ENCODE measurements around the gene TEKT5.
"Not testable (repeated sequence)": the region's sequence is repeated elsewhere in the genome, so short reads cannot be mapped to it uniquely, and the experiment has no call there.

Gene TEKT5

DNA sequence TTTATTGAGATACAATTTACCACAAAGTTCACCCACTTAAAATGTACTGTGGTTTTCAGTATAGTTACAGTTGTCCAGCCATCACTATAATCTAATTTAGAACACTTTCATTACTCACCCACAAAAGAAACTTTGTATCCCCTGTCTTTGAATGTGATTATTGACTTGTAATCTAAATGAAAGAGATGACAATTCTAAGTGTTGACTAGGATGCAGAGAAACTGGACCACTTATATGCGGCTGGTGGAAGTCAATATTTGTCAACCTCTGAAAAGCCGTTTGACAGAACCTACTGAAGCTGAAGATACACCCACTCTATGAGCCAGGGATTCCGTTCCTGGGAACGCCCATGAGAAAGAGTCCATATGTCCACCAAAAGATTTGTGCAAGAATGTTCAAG, 36.8 kb downstream of the TEKT5 start:
- DNase-seq: no peak

GRCh38 chr16:10656618-10657017, 38.1 kb downstream of the TEKT5 start:
- DNase-seq: no peak

- DNase-seq: no peak
These were observed 39.2 kb downstream of the TEKT5 start for GRCh38 chr16:10655415-10655977.

- no peak for DNase-seq
These were observed 39.9 kb downstream of the TEKT5 start for GRCh38 chr16:10654592-10655414.

DNA sequence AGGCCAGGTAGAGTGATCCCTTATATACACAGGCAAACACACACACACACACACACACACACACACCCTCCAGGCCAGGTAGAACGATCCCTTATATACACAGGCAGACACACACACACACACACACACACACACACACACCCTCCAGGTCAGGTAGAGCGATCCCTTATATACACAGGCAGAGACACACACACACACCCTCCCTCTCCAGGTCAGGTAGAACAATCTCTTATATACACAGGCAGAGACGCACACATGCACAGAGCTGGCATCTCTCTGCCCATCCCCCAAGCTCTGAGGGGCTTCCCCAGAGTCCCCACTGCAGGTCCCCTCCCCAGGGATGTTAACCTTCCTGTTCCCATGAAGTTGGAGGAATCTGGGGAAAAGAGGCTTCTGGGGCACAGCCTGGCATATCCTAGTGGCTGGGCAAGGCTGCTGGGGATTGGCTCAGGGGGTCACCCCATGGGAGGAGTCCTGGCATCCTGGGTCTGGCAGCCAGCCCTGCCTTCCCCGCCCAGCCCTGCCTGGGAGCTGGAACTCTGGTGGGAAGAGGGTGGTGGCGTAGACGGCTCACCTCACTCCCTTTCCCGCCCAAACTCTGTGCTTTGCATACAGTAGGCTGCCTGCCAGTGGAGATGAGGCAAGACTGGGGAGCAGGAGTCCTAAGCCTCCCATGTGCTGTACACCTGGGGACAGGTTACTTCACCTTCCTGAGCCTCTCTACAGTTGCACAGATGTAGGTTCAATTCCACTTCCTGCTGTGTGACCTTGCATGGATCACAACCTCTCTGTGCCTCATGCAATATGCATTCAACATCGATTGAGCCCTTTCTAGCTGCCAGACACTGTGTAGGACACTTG, 41.8 kb downstream of the TEKT5 start:
- no peak for DNase-seq

DNA sequence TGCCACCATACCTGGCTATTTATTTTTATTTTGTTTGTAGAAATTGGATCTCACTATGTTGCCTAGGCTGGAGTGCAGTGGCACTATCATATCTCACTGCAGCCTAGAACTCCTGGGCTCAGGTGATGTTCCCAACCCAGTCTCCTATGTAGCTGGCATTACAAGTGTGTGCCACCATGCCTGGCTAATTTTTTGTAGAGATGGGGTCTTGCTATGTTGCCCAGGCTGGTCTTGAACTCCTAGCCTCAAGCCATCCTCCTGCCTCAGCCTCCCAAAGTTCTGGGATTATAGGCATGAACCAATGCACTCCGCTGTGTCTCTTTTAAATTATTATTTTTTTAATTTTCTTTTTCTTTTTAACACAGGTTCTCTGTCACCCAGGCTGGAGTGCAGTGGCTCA, 45.6 kb downstream of the TEKT5 start:
- not testable (repeated sequence) for DNase-seq

DNA sequence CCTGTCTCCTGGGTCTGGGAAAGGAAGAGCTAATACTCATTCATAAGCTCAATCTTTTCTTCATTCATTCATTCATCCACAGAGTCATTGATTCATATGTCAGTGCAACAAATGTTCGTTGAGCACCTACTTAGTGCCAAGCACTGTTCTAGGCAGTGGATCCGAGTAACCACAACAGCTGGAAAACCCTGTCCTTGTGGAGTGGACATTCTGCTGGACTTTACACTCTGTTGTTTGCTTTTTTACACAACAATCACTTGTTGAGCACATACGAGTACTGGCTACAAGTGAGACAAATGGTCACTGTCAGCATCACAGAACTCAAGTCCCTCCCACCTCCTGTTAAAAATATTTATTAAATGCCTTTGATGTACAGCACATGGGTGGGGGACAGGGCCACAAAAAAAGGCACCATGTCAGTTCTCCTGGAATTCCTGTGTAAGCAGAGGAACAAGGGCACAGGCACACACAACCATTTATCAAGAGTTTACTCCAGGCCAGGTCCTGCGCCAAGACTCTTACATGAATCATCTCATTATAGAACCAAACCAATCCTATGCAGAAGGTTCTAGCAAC, 46.9 kb downstream of the TEKT5 start:
- no peak for DNase-seq

GRCh38 chr16:10647264-10647720, 47.4 kb downstream of the TEKT5 start:
- DNase-seq: no peak

GRCh38 chr16:10646581-10647263, 48.0 kb downstream of the TEKT5 start:
- no peak for DNase-seq

DNA sequence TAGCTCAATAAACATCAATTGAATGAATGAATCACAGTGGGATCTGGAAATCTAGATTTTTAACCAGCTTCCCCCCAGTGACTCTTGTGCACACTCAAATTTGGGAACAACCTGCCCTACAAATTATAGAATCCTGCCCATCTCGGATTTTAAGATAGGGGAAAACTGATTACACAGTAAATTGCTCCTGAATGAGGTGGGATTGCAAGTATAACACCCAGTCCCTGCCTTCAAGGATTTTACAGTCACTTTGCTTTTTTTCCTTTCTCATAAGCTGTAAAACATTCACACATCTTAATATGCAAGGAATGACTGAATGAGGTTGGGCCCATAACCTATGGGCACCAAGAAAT, 48.5 kb downstream of the TEKT5 start:
- no peak for DNase-seq

DNA sequence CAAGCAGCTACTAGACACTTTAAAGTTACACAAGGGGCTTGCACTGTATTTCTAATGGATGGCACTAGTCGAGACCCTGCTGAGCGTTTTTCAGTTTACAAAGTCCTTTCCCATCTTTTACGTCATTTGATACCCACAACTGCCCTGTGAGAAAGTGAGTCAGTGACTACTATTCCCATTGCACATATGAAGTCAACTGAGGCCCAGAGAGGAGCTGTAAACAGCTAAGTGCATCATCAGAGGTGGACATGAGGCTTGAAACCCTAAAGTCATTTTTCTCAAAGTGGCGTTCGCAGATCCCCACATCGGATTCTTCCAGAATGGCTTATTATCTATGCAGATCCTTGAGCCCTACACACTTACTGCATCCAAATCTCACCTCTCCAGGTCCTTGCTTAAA, 50.6 kb downstream of the TEKT5 start:
- no peak for DNase-seq

GRCh38 chr16:10642964-10643363, 51.8 kb downstream of the TEKT5 start:
- no peak for DNase-seq

DNA sequence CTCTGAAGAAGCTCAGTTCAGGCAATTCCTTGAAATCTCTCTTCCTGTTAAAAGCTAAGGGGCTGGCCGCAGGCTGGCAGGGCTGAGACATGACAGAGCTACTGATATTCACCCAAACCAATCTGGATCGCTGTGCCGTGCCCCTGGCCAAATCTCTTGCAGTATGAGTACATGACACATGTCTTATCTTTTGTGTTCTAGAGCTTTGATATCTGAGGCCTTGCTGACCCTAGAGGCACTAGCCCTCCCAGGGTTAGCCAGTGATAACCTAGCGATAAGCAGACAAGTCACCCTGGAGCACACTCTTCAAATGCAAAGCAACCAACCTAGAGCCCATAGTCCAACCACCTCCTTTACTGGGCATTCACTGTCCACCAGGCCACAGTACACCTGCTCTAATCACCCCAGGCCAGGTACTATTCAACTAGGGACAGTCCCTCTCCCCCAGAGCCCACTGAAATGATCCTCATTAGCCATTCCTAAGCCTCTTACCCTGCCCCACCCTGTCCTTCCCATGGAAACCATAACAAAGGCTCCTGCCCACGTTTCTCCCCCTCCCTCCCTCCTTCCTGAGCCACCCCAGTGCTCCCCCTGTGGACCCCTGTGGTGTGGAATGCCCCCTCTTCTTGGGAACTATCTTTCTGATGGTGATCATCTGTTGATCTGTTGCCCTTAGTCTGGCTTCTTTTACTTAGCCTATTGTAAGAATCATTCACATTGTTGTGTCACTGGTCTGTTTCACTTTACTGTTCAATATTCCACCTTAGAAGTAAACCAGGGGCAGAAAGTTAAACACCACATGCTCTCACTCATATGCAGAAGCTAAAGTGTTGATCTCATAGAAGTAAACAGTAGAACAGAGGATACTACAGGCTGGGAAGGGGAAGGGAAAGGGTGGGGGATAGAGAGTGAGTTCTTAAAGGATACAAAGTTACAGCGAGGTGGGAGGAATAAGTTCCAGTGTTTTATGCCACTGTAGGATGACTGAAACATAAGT, 52.5 kb downstream of the TEKT5 start:
- DNase-seq: no peak

DNA sequence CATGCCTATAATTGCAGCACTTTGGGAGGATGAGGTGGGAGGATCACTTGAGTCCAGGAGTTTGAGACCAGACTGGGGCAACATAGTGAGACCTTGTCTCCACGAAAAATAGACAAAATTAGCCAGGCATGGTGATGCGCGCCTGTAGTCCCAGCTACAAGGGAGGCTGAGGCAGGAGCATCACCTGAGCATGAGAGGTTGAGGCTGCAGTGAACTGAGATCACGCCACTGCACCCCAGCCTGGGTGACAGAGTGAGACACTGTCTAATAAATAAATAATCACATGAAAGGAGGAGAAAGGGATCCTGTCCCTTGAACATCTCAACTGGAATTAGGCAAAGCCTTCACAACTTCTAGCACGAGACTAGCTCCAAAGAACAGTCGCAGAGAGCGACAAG, 53.2 kb downstream of the TEKT5 start:
- DNase-seq: no peak

GRCh38 chr16:10640934-10641333, 53.8 kb downstream of the TEKT5 start:
- no peak for DNase-seq

GRCh38 chr16:10638101-10638500, 56.6 kb downstream of the TEKT5 start:
- DNase-seq: no peak

- DNase-seq: no peak
These were observed 57.2 kb downstream of the TEKT5 start for GRCh38 chr16:10637337-10638037.

- DNase-seq: no peak
These were observed 59.2 kb downstream of the TEKT5 start for GRCh38 chr16:10635365-10636021.

GRCh38 chr16:10633429-10633828, 61.3 kb downstream of the TEKT5 start:
- DNase-seq: not testable (repeated sequence)

GRCh38 chr16:10631886-10632285, 62.8 kb downstream of the TEKT5 start:
- no peak for DNase-seq
